ENCODE measurements around the gene BCL11B. TPM values are rescaled to one million over a fixed set of nuclear protein-coding genes. Genes with fewer than 3 reads are reported as not detected.
"Not testable (repeated sequence)": the region's sequence is repeated elsewhere in the genome, so short reads cannot be mapped to it uniquely, and the experiment has no call there.

Gene BCL11B
- total RNA-seq, 1 donor from 2014 or later = 0.08 TPM

GRCh38 chr14:99233222-99234035 is 38.6 kb downstream of the BCL11B start:
- DNase-seq (no peak), ATAC-seq (ENCODE audit: poor library complexity) (no peak)
- intact Hi-C loops (cut with DNase I) = no loop called here

- DNase-seq = no peak
- intact Hi-C loops (cut with DNase I) = no loop called here
- no peak for ATAC-seq (ENCODE audit: poor library complexity)
Observed at GRCh38 chr14:99232714-99233214, 39.2 kb downstream of the BCL11B start.

GRCh38 chr14:99231850-99232713 is 39.9 kb downstream of the BCL11B start:
- intact Hi-C loops (cut with DNase I) = no loop called here
- no peak for DNase-seq
- no peak for ATAC-seq (ENCODE audit: poor library complexity)

GRCh38 chr14:99231161-99231849 is 40.7 kb downstream of the BCL11B start:
- ATAC-seq (ENCODE audit: poor library complexity) (no peak), DNase-seq (no peak)
- intact Hi-C loops (cut with DNase I) = no loop called here

GRCh38 chr14:99230208-99231151 is 41.5 kb downstream of the BCL11B start:
- DNase-seq (no peak), ATAC-seq (ENCODE audit: poor library complexity) (no peak)
- intact Hi-C loops (cut with DNase I) = no loop called here

- intact Hi-C loops (cut with DNase I) = no loop called here
- DNase-seq (no peak), ATAC-seq (ENCODE audit: poor library complexity) (no peak)
Observed at GRCh38 chr14:99229654-99230207, 42.3 kb downstream of the BCL11B start.

GRCh38 chr14:99228760-99229159 is 43.2 kb downstream of the BCL11B start:
- ATAC-seq (ENCODE audit: poor library complexity); intact Hi-C loops (cut with DNase I); DNase-seq: not testable (repeated sequence)

- DNase-seq = no peak
- no peak for ATAC-seq (ENCODE audit: poor library complexity)
- intact Hi-C loops (cut with DNase I) = no loop called here
Observed at GRCh38 chr14:99226687-99227086, 45.3 kb downstream of the BCL11B start.

GRCh38 chr14:99225436-99226203 is 46.4 kb downstream of the BCL11B start:
- intact Hi-C loops (cut with DNase I) = no loop called here
- DNase-seq (no peak), ATAC-seq (ENCODE audit: poor library complexity) (no peak)

- intact Hi-C loops (cut with DNase I) = no loop called here
- DNase-seq (no peak), ATAC-seq (ENCODE audit: poor library complexity) (no peak)
Observed at GRCh38 chr14:99224948-99225347, 47.0 kb downstream of the BCL11B start.

GRCh38 chr14:99224116-99224910 is 47.7 kb downstream of the BCL11B start:
- DNase-seq (no peak), ATAC-seq (ENCODE audit: poor library complexity) (no peak)
- intact Hi-C loops (cut with DNase I) = no loop called here

GRCh38 chr14:99221445-99221844 is 50.6 kb downstream of the BCL11B start:
- intact Hi-C loops (cut with DNase I) = no loop called here
- ATAC-seq (ENCODE audit: poor library complexity) = no peak
- DNase-seq = no peak

GRCh38 chr14:99217066-99217955 is 54.7 kb downstream of the BCL11B start:
- DNase-seq = no peak
- intact Hi-C loops (cut with DNase I) = no loop called here
- ATAC-seq (ENCODE audit: poor library complexity) = no peak

GRCh38 chr14:99216191-99216590 is 55.8 kb downstream of the BCL11B start:
- DNase-seq = no peak
- no peak for ATAC-seq (ENCODE audit: poor library complexity)
- intact Hi-C loops (cut with DNase I) = no loop called here

- ATAC-seq (ENCODE audit: poor library complexity) = no peak
- intact Hi-C loops (cut with DNase I) = no loop called here
- DNase-seq = no peak
Observed at GRCh38 chr14:99215277-99215676, 56.7 kb downstream of the BCL11B start.
